22Rv1 (cell line): ENCODE measurements around the gene EML4.

Source experiments
- ZFX ChIP-seq: fragments of 450-650 bp; IDR thresholded peaks from 2 replicates; pipeline ENCODE4 v1.6.1; 2017; ENCODE audit warnings: antibody characterized with exemption, borderline replicate concordance
- TF ChIP-seq, protein P1 (sequence below): fragments of 450-650 bp; IDR thresholded peaks from 2 replicates; pipeline ENCODE4 v1.5.1; 2017; ENCODE audit warnings: mild to moderate bottlenecking

DNA sequence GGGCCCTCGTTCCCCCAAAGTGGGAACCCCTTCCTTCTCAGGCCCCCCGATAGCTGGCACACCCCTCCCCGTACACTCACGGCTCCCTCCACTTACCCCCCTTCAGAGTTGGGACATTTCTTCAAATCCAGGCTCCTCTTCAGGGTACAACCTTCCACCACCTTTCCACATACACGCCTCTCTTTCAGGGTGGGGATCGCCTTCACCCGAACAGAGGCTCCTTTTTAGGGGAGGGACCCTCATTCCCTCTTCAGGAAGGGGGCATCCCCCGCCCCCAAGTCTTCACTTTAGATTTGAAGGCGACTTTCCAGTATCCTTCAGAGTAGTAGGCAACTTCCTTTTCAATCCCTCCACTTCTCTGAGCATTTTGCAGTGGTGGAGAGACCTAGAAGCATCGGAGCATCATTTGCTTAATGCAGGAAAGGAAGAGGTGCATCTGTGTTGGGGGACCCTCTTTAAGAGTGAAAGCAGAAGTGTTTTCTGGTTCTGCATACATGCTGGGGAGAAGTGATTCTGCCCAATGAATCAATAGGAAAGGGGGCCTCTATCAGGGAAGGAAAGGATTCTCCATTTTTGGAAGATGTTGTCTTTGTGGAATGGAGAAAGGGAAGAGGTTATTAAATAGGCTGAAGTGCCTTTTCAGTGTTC, 845 bp downstream of the EML4 start:
- TF ChIP-seq, protein P1, sequence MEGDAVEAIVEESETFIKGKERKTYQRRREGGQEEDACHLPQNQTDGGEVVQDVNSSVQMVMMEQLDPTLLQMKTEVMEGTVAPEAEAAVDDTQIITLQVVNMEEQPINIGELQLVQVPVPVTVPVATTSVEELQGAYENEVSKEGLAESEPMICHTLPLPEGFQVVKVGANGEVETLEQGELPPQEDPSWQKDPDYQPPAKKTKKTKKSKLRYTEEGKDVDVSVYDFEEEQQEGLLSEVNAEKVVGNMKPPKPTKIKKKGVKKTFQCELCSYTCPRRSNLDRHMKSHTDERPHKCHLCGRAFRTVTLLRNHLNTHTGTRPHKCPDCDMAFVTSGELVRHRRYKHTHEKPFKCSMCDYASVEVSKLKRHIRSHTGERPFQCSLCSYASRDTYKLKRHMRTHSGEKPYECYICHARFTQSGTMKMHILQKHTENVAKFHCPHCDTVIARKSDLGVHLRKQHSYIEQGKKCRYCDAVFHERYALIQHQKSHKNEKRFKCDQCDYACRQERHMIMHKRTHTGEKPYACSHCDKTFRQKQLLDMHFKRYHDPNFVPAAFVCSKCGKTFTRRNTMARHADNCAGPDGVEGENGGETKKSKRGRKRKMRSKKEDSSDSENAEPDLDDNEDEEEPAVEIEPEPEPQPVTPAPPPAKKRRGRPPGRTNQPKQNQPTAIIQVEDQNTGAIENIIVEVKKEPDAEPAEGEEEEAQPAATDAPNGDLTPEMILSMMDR = no peak
- no peak for TF ChIP-seq ZFX
